HG03066 (cell line): ENCODE results near the gene ADIPOR1.
A peak's percentile ranks its signal among the peaks of the same experiment; 100 is the strongest.

Experiments
- ATAC-seq: cut with Tn5 transposase; IDR thresholded peaks from one replicate; pipeline ENCODE4 v1.9.1; 2021; ENCODE audit warnings: low read depth; ENCODE audit not compliant: unreplicated experiment

ADIPOR1 gene

GRCh38 chr1:202974856-202975255, 16.7 kb upstream of the ADIPOR1 start:
- ATAC-seq: no peak

- no peak for ATAC-seq
Observed at GRCh38 chr1:202972046-202972445, 13.9 kb upstream of the ADIPOR1 start.

- ATAC-seq: no peak
Observed at GRCh38 chr1:202968895-202969295, 10.8 kb upstream of the ADIPOR1 start.

- no peak for ATAC-seq
Observed at GRCh38 chr1:202968351-202968750, 10.2 kb upstream of the ADIPOR1 start.

GRCh38 chr1:202967684-202968281, 9.7 kb upstream of the ADIPOR1 start:
- peak; percentile 22 for ATAC-seq

- no peak for ATAC-seq
Observed at GRCh38 chr1:202966006-202966898, 8.1 kb upstream of the ADIPOR1 start.

GRCh38 chr1:202965422-202965821, 7.3 kb upstream of the ADIPOR1 start:
- no peak for ATAC-seq

GRCh38 chr1:202964791-202965410, 6.8 kb upstream of the ADIPOR1 start:
- no peak for ATAC-seq

- no peak for ATAC-seq
Observed at GRCh38 chr1:202961220-202961880, 3.2 kb upstream of the ADIPOR1 start.

GRCh38 chr1:202959276-202959620, 1.1 kb upstream of the ADIPOR1 start:
- no peak for ATAC-seq

GRCh38 chr1:202958544-202959275, 598 bp upstream of the ADIPOR1 start:
- no peak for ATAC-seq

- ATAC-seq: no peak
Observed at GRCh38 chr1:202956969-202957368, 1.1 kb downstream of the ADIPOR1 start.

GRCh38 chr1:202954057-202954745, 3.9 kb downstream of the ADIPOR1 start:
- ATAC-seq: no peak

- ATAC-seq: no peak
Observed at GRCh38 chr1:202953392-202953791, 4.7 kb downstream of the ADIPOR1 start.

GRCh38 chr1:202952818-202953217, 5.3 kb downstream of the ADIPOR1 start:
- no peak for ATAC-seq

GRCh38 chr1:202952099-202952498, 6.0 kb downstream of the ADIPOR1 start:
- no peak for ATAC-seq

GRCh38 chr1:202951437-202951836, 6.7 kb downstream of the ADIPOR1 start:
- ATAC-seq: no peak

GRCh38 chr1:202945483-202945882, 12.6 kb downstream of the ADIPOR1 start:
- no peak for ATAC-seq

- ATAC-seq: no peak
Observed at GRCh38 chr1:202944438-202944921, 13.6 kb downstream of the ADIPOR1 start.

- ATAC-seq: no peak
Observed at GRCh38 chr1:202942426-202942825, 15.7 kb downstream of the ADIPOR1 start.
